SJCRH30 (cell line): Measurements from ENCODE around the gene LSM14B. TPM values are rescaled to one million over a fixed set of nuclear protein-coding genes. Genes with fewer than 3 reads are reported as not detected.
"Not testable (repeated sequence)": the region's sequence is repeated elsewhere in the genome, so short reads cannot be mapped to it uniquely, and the experiment has no call there.

Experiments
- DNase-seq, 2 experiments: peaks; one replicate each; pipeline ENCODE4 v3.0.0-alpha.2; 2015 to 2020
- H3K27ac ChIP-seq: fragments of 250-450 bp; sonication (Bioruptor Pico); 2 replicates; pipeline ENCODE4 v1.5.1; 2020; ENCODE audit warnings: mild to moderate bottlenecking, moderate library complexity
- H3K27me3 ChIP-seq: fragments of 250-450 bp; sonication (Bioruptor Pico); 2 replicates; pipeline ENCODE4 v1.5.1; 2020; ENCODE audit warnings: mild to moderate bottlenecking, moderate library complexity
- H3K36me3 ChIP-seq: fragments of 250-450 bp; sonication (Bioruptor Pico); 2 replicates; pipeline ENCODE4 v1.5.1; 2020; ENCODE audit warnings: mild to moderate bottlenecking, moderate library complexity
- H3K4me1 ChIP-seq: fragments of 250-450 bp; sonication (Bioruptor Pico); 2 replicates; pipeline ENCODE4 v1.5.1; 2020; ENCODE audit warnings: mild to moderate bottlenecking, moderate library complexity
- H3K4me3 ChIP-seq: fragments of 250-450 bp; sonication (Bioruptor Pico); 2 replicates; pipeline ENCODE4 v1.5.1; 2020; ENCODE audit warnings: mild to moderate bottlenecking, moderate library complexity
- H3K9me3 ChIP-seq: fragments of 250-450 bp; sonication (Bioruptor Pico); replicated peaks from 2 replicates; pipeline ENCODE4 v1.5.1; 2020; ENCODE audit warnings: mild to moderate bottlenecking, moderate library complexity
- total RNA-seq: library from RNA; depleted of rRNA; stranded (reverse); fragments of >200 nt; shearing (Covaris generic); gene quantifications from 2 replicates; pipeline ENCODE4 v1.2.3, GENCODE V29; 2014

LSM14B gene
- total RNA-seq, 1 experiment from 2014 or later = 146 TPM

GRCh38 chr20:62101078-62101477, 21.2 kb upstream of the LSM14B start:
- no peak for DNase-seq
- Histone ChIP-seq H3K9me3 (peaks cover 7% of the 10 kb centered on the region; the same call in 1 of the 2 replicates), H3K27me3 (no peaks in the 10 kb centered on the region), H3K36me3 (no peaks in the 10 kb centered on the region), H3K27ac (no peak overlapping the region), H3K4me3 (no peak overlapping the region), H3K4me1 (no peaks in the 10 kb centered on the region)

- Histone ChIP-seq H3K36me3 (no peaks in the 10 kb centered on the region), H3K27me3 (no peaks in the 10 kb centered on the region), H3K4me3 (no peak overlapping the region), H3K4me1 (no peaks in the 10 kb centered on the region), H3K27ac (no peak overlapping the region), H3K9me3 (peaks cover 15% of the 10 kb centered on the region; the same call in 1 of the 2 replicates)
- no peak for DNase-seq
These were observed 18.6 kb upstream of the LSM14B start for GRCh38 chr20:62103508-62104233.

- DNase-seq = no peak
- Histone ChIP-seq H3K4me1 (no peaks in the 10 kb centered on the region), H3K36me3 (no peaks in the 10 kb centered on the region), H3K27ac (no peak overlapping the region), H3K9me3 (peaks cover 21% of the 10 kb centered on the region), H3K4me3 (no peak overlapping the region), H3K27me3 (no peaks in the 10 kb centered on the region)
These were observed 18.0 kb upstream of the LSM14B start for GRCh38 chr20:62104234-62104789.

- no peak overlapping the region for H3K4me3 ChIP-seq
- peaks cover 24% of the 10 kb centered on the region for H3K9me3 ChIP-seq
- no peaks in the 10 kb centered on the region for H3K27me3 ChIP-seq
- no peaks in the 10 kb centered on the region for H3K4me1 ChIP-seq
- no peak for DNase-seq
- no peak overlapping the region for H3K27ac ChIP-seq
- H3K36me3 ChIP-seq = no peaks in the 10 kb centered on the region
These were observed 17.4 kb upstream of the LSM14B start for GRCh38 chr20:62104791-62105345.

GRCh38 chr20:62105592-62105991, 16.7 kb upstream of the LSM14B start:
- Histone ChIP-seq H3K27me3 (no peaks in the 10 kb centered on the region), H3K4me1 (no peaks in the 10 kb centered on the region), H3K27ac (no peak overlapping the region), H3K9me3 (peaks cover 28% of the 10 kb centered on the region), H3K36me3 (no peaks in the 10 kb centered on the region), H3K4me3 (no peak overlapping the region)
- DNase-seq = no peak

GRCh38 chr20:62111148-62111547, 11.1 kb upstream of the LSM14B start:
- DNase-seq = no peak
- Histone ChIP-seq H3K36me3 (no peaks in the 10 kb centered on the region), H3K27me3 (no peaks in the 10 kb centered on the region), H3K9me3 (peaks cover 35% of the 10 kb centered on the region), H3K4me3 (no peak overlapping the region), H3K27ac (no peak overlapping the region), H3K4me1 (no peaks in the 10 kb centered on the region)

GRCh38 chr20:62112368-62112767, 9.9 kb upstream of the LSM14B start:
- Histone ChIP-seq H3K4me1 (no peaks in the 10 kb centered on the region), H3K9me3 (peaks cover 34% of the 10 kb centered on the region), H3K27ac (no peak overlapping the region), H3K36me3 (no peaks in the 10 kb centered on the region), H3K27me3 (no peaks in the 10 kb centered on the region), H3K4me3 (no peak overlapping the region)
- DNase-seq = no peak

- DNase-seq = no peak
- Histone ChIP-seq H3K27me3 (no peaks in the 10 kb centered on the region; the same call in 1 of the 2 replicates), H3K4me1 (no peaks in the 10 kb centered on the region), H3K36me3 (no peaks in the 10 kb centered on the region), H3K4me3 (no peak overlapping the region), H3K27ac (no peak overlapping the region), H3K9me3 (peaks cover 18% of the 10 kb centered on the region)
These were observed 7.4 kb upstream of the LSM14B start for GRCh38 chr20:62114894-62115293.

- H3K9me3 ChIP-seq = peaks cover 12% of the 10 kb centered on the region
- H3K4me3 ChIP-seq, H3K27me3 ChIP-seq, DNase-seq, H3K36me3 ChIP-seq, H3K27ac ChIP-seq, H3K4me1 ChIP-seq: not testable (repeated sequence)
These were observed 6.4 kb upstream of the LSM14B start for GRCh38 chr20:62115800-62116407.

GRCh38 chr20:62116558-62117361, 5.5 kb upstream of the LSM14B start:
- peaks cover 7% of the 10 kb centered on the region; the same call in 1 of the 2 replicates for H3K9me3 ChIP-seq
- no peak overlapping the region for H3K27ac ChIP-seq
- H3K27me3 ChIP-seq = no peaks in the 10 kb centered on the region; the same call in 1 of the 2 replicates

GRCh38 chr20:62117362-62117646, 5.0 kb upstream of the LSM14B start:
- Histone ChIP-seq H3K27ac (no peak overlapping the region), H3K4me3 (no peak overlapping the region), H3K4me1 (no peaks in the 10 kb centered on the region), H3K36me3 (no peaks in the 10 kb centered on the region), H3K27me3 (no peaks in the 10 kb centered on the region; the same call in 1 of the 2 replicates), H3K9me3 (peaks cover 5% of the 10 kb centered on the region; the same call in 1 of the 2 replicates)
- no peak for DNase-seq

More at GRCh38 chr20:62116558-62117361, 5.5 kb upstream of the LSM14B start:
- Histone ChIP-seq H3K4me1 (no peaks in the 10 kb centered on the region), H3K36me3 (no peaks in the 10 kb centered on the region), H3K4me3 (no peak overlapping the region)
- DNase-seq = no peak

- peaks cover 2% of the 10 kb centered on the region; the same call in 1 of the 2 replicates for H3K9me3 ChIP-seq
- no peak overlapping the region for H3K27ac ChIP-seq
- DNase-seq = no peak
- no peaks in the 10 kb centered on the region for H3K4me1 ChIP-seq
- no peak overlapping the region for H3K4me3 ChIP-seq
- no peaks in the 10 kb centered on the region for H3K36me3 ChIP-seq
- H3K27me3 ChIP-seq = no peaks in the 10 kb centered on the region; the same call in 1 of the 2 replicates
These were observed 4.6 kb upstream of the LSM14B start for GRCh38 chr20:62117658-62118057.

GRCh38 chr20:62118113-62119043, 3.9 kb upstream of the LSM14B start:
- Histone ChIP-seq H3K27ac (no peak overlapping the region), H3K36me3 (no peaks in the 10 kb centered on the region), H3K4me3 (no peak overlapping the region), H3K9me3 (0 out of 2 replicates have a peak, but pooled peaks cover 2% of the 10 kb centered on the region), H3K27me3 (no peaks in the 10 kb centered on the region; the same call in 1 of the 2 replicates), H3K4me1 (peaks cover 1% of the 10 kb centered on the region; the same call in 1 of the 2 replicates)
- DNase-seq = no peak
